HepG2 (cell line): ENCODE results near the gene PKP1.

Source experiments
- CTCF ChIP-seq: sonication (generic); formaldehyde crosslinking; IDR thresholded peaks from 2 replicates; pipeline ENCODE4 v1.5.0; 2020; ENCODE audit warnings: mild to moderate bottlenecking, missing genetic modification reagents, moderate library complexity
- ETV5 ChIP-seq: IDR thresholded peaks from 2 replicates; pipeline ENCODE4 v1.6.1; 2018; ENCODE audit warnings: missing biosample characterization, missing genetic modification reagents, inconsistent platforms, borderline replicate concordance
- JARID2 ChIP-seq: sonication (generic); formaldehyde crosslinking; IDR thresholded peaks from 2 replicates; pipeline ENCODE4 v1.8.1; 2023; ENCODE audit warnings: missing genetic modification reagents, inconsistent platforms; ENCODE audit not compliant: insufficient replicate concordance
- MTF1 ChIP-seq: sonication (generic); formaldehyde crosslinking; IDR thresholded peaks from 2 replicates; pipeline ENCODE4 v1.5.0; 2020; ENCODE audit warnings: missing genetic modification reagents
- POLR2A ChIP-seq, 2 experiments: IDR thresholded peaks; 2 replicates each; pipeline ENCODE4 v1.6.1; 2011; ENCODE audit warnings: low read depth in 2 of 2, low read length in 2 of 2, mild to moderate bottlenecking in 1 of 2, moderate library complexity in 1 of 2; ENCODE audit not compliant: insufficient read depth in 1 of 2
- PRDM15 ChIP-seq: sonication (generic); formaldehyde crosslinking; IDR thresholded peaks from 2 replicates; pipeline ENCODE4 v1.4.0; 2020; ENCODE audit warnings: missing genetic modification reagents
- SYNCRIP ChIP-seq: fragments of 200-400 bp; formaldehyde crosslinking; IDR thresholded peaks from 2 replicates; pipeline ENCODE4 v1.6.1; 2018; ENCODE audit warnings: mild to moderate bottlenecking, low read depth, low read length; ENCODE audit not compliant: insufficient read depth
- ZNF274 ChIP-seq: sonication (generic); formaldehyde crosslinking; IDR thresholded peaks from 2 replicates; pipeline ENCODE4 v1.5.1; 2020; ENCODE audit warnings: mild to moderate bottlenecking, missing genetic modification reagents
- ZNF780A ChIP-seq: sonication (generic); formaldehyde crosslinking; IDR thresholded peaks from 2 replicates; pipeline ENCODE4 v1.8.0; 2022; ENCODE audit warnings: mild to moderate bottlenecking, missing genetic modification reagents, moderate library complexity
- TF ChIP-seq, protein P1 (sequence below), 2 experiments: IDR thresholded peaks; 2 replicates each; pipeline ENCODE4 v1.6.1; 2011 to 2012; ENCODE audit warnings: low read length in 2 of 2, borderline replicate concordance in 1 of 2, low read depth in 1 of 2, mild to moderate bottlenecking in 1 of 2, moderate library complexity in 1 of 2
- TF ChIP-seq, protein P2 (sequence below): sonication (generic); formaldehyde crosslinking; IDR thresholded peaks from 2 replicates; pipeline ENCODE4 v1.8.1; 2022; ENCODE audit warnings: mild to moderate bottlenecking, missing genetic modification reagents

DNA sequence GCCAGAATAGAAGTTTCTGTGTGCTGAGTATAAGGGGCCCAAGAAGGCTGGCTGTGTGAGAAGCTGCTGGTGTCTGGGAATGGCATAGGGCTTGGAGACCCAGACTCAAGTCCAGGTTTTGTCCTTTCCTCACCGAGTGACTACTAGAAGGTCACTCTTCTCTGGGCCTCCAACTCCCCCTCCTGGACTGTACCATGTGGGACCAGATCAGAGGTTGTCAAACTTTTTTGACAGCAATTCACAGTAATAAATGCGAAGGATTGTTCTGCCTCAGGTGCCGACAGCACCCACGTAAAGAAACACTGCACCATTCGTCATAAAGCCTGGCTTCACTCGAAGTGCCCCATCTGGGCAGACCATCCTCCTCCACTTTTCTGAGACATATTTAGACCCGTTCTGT is 29.0 kb downstream of the PKP1 start:
- TF ChIP-seq PRDM15 (CRISPR knock-in tag), result no peak
- TF ChIP-seq, protein P1, sequence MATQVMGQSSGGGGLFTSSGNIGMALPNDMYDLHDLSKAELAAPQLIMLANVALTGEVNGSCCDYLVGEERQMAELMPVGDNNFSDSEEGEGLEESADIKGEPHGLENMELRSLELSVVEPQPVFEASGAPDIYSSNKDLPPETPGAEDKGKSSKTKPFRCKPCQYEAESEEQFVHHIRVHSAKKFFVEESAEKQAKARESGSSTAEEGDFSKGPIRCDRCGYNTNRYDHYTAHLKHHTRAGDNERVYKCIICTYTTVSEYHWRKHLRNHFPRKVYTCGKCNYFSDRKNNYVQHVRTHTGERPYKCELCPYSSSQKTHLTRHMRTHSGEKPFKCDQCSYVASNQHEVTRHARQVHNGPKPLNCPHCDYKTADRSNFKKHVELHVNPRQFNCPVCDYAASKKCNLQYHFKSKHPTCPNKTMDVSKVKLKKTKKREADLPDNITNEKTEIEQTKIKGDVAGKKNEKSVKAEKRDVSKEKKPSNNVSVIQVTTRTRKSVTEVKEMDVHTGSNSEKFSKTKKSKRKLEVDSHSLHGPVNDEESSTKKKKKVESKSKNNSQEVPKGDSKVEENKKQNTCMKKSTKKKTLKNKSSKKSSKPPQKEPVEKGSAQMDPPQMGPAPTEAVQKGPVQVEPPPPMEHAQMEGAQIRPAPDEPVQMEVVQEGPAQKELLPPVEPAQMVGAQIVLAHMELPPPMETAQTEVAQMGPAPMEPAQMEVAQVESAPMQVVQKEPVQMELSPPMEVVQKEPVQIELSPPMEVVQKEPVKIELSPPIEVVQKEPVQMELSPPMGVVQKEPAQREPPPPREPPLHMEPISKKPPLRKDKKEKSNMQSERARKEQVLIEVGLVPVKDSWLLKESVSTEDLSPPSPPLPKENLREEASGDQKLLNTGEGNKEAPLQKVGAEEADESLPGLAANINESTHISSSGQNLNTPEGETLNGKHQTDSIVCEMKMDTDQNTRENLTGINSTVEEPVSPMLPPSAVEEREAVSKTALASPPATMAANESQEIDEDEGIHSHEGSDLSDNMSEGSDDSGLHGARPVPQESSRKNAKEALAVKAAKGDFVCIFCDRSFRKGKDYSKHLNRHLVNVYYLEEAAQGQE (IDR thresholded peaks at IDR 0.05; ENCODE audit: borderline replicate concordance in 1 of 2, low read depth in 1 of 2, low read length in 2 of 2), result no peak
- no peak for TF ChIP-seq ETV5 (CRISPR knock-in tag)
- no peak for TF ChIP-seq CTCF (CRISPR knock-in tag)
- TF ChIP-seq ZNF274 (CRISPR knock-in tag), result no peak
- TF ChIP-seq ZNF780A (CRISPR knock-in tag), result no peak
- no peak for TF ChIP-seq JARID2 (CRISPR knock-in tag)
- no peak for TF ChIP-seq POLR2A (IDR thresholded peaks at IDR 0.05; ENCODE audit: insufficient read depth in 1 of 2, low read depth in 2 of 2, low read length in 2 of 2)
- TF ChIP-seq SYNCRIP, result no peak
- no peak for TF ChIP-seq MTF1 (CRISPR knock-in tag)
- TF ChIP-seq, protein P2, sequence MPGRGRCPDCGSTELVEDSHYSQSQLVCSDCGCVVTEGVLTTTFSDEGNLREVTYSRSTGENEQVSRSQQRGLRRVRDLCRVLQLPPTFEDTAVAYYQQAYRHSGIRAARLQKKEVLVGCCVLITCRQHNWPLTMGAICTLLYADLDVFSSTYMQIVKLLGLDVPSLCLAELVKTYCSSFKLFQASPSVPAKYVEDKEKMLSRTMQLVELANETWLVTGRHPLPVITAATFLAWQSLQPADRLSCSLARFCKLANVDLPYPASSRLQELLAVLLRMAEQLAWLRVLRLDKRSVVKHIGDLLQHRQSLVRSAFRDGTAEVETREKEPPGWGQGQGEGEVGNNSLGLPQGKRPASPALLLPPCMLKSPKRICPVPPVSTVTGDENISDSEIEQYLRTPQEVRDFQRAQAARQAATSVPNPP, result no peak
